Sigmoid colon (tissue), 4 donors: ENCODE measurements around the gene FAM83G.

Experiments used
- EP300 ChIP-seq, 4 donors: sonication (generic); formaldehyde crosslinking; IDR thresholded peaks; one replicate each; pipeline ENCODE4 v1.6.1; 2017; ENCODE audit warnings: antibody characterized with exemption in 4 of 4
- POLR2A ChIP-seq, 2 donors: fragments of 450-650 bp; IDR thresholded peaks; one replicate each; pipeline ENCODE4 v1.6.1; 2016; ENCODE audit warnings: antibody characterized with exemption in 2 of 2, mild to moderate bottlenecking in 2 of 2, moderate library complexity in 2 of 2
- POLR2AphosphoS5 ChIP-seq, 4 donors: sonication (generic); formaldehyde crosslinking; IDR thresholded peaks; one replicate each; pipeline ENCODE4 v1.6.1; 2017; ENCODE audit warnings: antibody characterized with exemption in 4 of 4
- TF ChIP-seq, protein P1 (sequence below), 4 experiments: fragments of 450-650 bp in 3 of 4; fragments of 200-600 bp in 1 of 4; IDR thresholded peaks; one replicate each; pipeline ENCODE4 v1.5.1; 2016 to 2019; ENCODE audit warnings: antibody characterized with exemption in 4 of 4, mild to moderate bottlenecking in 3 of 4, moderate library complexity in 2 of 4

DNA sequence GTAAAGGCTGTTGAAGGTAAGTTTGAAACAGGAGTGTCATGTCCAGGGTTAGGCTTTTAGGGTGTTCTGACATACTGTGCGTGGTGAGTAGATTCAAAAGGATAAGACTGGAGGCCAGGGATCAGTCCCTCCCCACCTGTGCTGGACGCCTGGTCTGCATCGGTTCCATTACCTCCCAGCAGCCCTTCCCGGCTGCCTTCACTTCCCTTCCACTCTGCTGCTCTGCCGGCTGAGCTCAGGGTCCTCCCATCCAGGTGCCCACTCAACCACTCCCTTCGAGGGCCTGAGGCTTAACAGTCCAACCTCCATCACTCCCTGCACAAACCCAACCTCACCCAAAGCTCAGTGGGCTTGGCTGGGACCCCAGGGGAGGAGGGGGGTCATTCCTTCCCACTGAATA, 56.7 kb downstream of the FAM83G start:
- TF ChIP-seq POLR2A (IDR thresholded peaks at IDR 0.05) (no peak), POLR2AphosphoS5 (IDR thresholded peaks at IDR 0.05) (no peak), EP300 (IDR thresholded peaks at IDR 0.05) (no peak)
- TF ChIP-seq, protein P1, sequence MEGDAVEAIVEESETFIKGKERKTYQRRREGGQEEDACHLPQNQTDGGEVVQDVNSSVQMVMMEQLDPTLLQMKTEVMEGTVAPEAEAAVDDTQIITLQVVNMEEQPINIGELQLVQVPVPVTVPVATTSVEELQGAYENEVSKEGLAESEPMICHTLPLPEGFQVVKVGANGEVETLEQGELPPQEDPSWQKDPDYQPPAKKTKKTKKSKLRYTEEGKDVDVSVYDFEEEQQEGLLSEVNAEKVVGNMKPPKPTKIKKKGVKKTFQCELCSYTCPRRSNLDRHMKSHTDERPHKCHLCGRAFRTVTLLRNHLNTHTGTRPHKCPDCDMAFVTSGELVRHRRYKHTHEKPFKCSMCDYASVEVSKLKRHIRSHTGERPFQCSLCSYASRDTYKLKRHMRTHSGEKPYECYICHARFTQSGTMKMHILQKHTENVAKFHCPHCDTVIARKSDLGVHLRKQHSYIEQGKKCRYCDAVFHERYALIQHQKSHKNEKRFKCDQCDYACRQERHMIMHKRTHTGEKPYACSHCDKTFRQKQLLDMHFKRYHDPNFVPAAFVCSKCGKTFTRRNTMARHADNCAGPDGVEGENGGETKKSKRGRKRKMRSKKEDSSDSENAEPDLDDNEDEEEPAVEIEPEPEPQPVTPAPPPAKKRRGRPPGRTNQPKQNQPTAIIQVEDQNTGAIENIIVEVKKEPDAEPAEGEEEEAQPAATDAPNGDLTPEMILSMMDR (IDR thresholded peaks at IDR 0.05), result no peak
